Astrocyte of the cerebellum (primary cell): ENCODE results near the gene DFFB.

Source experiments
- DNase-seq: peaks from one replicate; pipeline ENCODE4 v3.0.0-alpha.2; 2011; ENCODE audit warnings: low read depth
- H3K4me3 ChIP-seq: 2 replicates; pipeline ENCODE4 v1.5.1; 2011; ENCODE audit warnings: mild to moderate bottlenecking, low read depth, low read length, moderate library complexity
- in situ Hi-C: cut with HindIII; loops from 2 replicates; pipeline ENCODE4 v1.10.0; 2017; ENCODE audit warnings: low sequenced_read_pairs
- TF ChIP-seq, protein P1 (sequence below): IDR thresholded peaks from 2 replicates; pipeline ENCODE4 v1.5.1; 2012; ENCODE audit warnings: low read length, low read depth, moderate library complexity, mild to moderate bottlenecking; ENCODE audit errors: missing control alignments

DFFB gene

DNA sequence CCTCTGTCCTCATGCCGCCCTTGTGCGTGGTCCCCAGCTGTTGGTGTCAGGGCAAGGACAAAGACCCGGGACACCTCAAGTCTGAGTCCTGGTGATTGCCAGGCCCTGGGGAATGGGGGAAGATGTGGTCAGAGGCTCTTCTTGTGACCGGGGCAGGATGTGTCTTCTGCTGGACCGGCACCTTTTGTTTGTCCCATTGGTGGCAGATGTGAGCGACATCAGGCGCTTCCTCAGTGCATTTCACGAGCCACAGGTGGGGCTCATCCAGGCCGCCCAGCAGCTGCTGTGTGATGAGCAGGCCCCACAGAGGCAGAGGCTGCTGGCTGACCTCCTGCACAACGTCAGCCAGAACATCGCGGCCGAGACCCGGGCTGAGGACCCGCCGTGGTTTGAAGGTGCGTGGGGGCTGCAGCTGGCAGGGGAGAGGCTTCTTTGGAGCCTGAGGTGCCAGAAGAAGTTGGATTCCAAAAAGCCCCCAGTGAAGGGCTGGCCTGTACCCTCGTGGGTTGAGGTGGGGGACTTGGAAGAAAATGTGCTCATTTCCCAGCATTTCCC, 8.4 kb downstream of the DFFB start:
- TF ChIP-seq, protein P1, sequence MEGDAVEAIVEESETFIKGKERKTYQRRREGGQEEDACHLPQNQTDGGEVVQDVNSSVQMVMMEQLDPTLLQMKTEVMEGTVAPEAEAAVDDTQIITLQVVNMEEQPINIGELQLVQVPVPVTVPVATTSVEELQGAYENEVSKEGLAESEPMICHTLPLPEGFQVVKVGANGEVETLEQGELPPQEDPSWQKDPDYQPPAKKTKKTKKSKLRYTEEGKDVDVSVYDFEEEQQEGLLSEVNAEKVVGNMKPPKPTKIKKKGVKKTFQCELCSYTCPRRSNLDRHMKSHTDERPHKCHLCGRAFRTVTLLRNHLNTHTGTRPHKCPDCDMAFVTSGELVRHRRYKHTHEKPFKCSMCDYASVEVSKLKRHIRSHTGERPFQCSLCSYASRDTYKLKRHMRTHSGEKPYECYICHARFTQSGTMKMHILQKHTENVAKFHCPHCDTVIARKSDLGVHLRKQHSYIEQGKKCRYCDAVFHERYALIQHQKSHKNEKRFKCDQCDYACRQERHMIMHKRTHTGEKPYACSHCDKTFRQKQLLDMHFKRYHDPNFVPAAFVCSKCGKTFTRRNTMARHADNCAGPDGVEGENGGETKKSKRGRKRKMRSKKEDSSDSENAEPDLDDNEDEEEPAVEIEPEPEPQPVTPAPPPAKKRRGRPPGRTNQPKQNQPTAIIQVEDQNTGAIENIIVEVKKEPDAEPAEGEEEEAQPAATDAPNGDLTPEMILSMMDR = no peak
- H3K4me3 ChIP-seq = no peak overlapping the region
- in situ Hi-C loops = no loop called here
- DNase-seq = no peak

DNA sequence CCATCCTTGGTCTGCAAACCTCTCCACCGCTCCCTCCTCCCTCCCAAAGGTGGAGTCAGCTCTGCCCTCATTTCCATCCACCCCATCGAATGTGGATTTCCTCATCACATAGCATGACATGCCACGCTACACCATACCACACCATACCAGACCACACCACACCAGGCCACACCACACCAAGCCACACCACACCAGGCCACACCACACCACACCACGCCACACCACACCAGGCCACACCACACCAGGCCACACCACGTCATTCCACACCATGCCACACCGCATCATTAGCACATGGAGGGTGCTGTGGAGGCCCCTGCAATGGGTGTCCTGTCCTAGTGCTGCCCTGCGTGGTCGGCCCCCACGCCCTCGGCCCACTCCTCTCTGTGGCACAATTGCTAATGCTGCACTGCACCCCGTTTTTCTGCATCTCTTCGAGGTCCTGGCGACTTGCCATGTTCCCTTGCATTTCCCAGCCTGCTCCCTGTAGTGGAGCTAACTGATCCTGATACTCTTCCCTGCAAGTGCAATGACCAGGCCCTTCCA, 11.3 kb downstream of the DFFB start:
- TF ChIP-seq, protein P1 = no peak
- no peak overlapping the region for H3K4me3 ChIP-seq
- in situ Hi-C loops = no loop called here
- no peak for DNase-seq

DNA sequence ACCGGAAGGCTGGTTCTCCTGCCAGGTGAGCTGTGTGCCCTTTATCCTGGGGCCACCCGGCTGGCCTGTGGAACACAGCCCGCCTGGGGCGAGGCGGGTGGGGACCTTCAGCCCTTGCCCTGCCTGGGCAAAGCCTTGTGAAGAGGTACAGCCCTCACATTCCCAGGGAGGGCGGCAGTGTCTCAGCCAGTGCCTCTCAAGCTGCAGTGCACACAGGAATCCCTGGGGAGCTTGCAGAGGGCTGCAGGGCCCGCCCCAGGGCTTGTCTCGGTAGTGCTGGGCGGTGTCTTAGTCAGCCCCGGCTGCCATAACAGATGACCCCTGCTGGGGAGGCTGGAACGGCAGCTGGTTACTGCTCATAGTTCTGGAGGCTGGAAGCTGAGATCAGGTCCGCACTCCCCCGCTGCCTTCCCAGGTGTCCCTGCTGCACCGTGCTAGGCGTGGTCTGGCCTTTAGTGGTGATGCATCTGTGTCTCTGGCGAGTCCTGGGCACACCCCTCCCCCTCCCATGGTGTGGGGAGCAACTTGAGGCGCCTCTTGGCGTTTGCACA, 12.6 kb downstream of the DFFB start:
- TF ChIP-seq, protein P1 = no peak
- no peak overlapping the region for H3K4me3 ChIP-seq
- DNase-seq = no peak
- in situ Hi-C loops = no loop called here

DNA sequence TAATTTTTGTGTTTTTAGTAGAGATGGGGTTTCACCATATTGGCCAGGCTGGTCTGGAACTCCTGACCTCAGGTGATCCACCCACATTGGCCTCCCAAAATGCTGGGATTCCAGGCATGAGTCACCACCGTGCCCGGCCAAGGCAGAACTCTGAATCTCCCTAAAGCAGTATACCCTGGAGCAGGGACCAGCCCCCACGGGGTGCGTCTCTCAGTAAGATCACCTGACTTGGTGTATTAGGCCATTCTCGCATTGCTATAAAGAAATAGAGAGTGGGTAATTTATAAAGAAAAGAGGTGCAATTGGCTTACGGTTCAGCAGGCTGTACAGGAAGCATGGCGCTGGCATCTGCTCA, 14.2 kb downstream of the DFFB start:
- in situ Hi-C loops = no loop called here
- no peak for DNase-seq
- TF ChIP-seq, protein P1 = no peak

DNA sequence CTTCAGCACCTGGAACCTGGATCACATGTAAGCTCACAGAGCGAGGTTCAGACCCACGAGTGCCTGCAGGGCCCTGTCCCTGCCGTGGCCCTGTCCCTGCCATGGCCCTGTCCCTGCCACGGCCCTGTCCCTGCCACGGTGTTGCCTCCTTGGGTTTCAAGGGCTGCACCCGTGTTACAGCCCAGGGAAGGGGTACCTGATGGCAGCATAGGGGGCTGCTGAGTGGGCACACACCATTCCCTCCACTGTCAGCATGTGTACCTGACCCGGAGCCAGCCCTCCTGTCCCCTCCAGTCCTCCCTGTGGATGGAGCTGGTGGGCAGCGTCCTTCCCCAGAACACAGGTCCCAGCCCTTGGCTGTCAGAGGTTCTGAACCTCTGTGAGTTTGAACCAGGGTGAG, 15.3 kb downstream of the DFFB start:
- no peak for DNase-seq
- in situ Hi-C loops = no loop called here
- H3K4me3 ChIP-seq = no peak overlapping the region
- TF ChIP-seq, protein P1 = no peak

More for the DNA sequence above, 14.2 kb downstream of the DFFB start:
- H3K4me3 ChIP-seq = no peak overlapping the region

DNA sequence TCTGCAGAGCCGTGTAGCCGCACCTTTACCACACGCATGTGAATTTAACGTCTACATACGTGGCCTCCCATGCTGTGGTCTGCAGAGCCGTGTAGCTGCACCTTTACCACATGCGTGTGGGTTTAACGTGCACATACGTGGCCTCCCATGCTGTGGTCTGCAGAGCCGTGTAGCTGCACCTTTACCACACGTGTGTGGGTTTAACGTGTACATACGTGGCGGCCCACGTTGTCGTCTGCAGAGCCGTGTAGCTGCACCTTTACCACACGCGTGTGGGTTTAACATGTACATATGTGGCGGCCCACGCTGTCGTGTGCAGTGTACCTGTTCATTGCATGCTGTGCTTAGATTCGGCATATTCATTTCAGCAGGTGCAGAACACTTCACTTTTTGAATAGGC, 17.5 kb downstream of the DFFB start:
- in situ Hi-C loops = no loop called here
- no peak overlapping the region for H3K4me3 ChIP-seq
- TF ChIP-seq, protein P1 = no peak
- DNase-seq = no peak
